Daoy (cell line): ENCODE measurements around the gene BMP3. TPM values are rescaled to one million over a fixed set of nuclear protein-coding genes. Genes with fewer than 3 reads are reported as not detected.
"Not testable (repeated sequence)": the region's sequence is repeated elsewhere in the genome, so short reads cannot be mapped to it uniquely, and the experiment has no call there.

Source experiments
- DNase-seq: peaks from one replicate; pipeline ENCODE4 v3.0.0-alpha.2; 2015; ENCODE audit warnings: low read depth
- total RNA-seq: library from RNA; depleted of rRNA; stranded (reverse); fragments of >200 nt; shearing (Covaris generic); gene quantifications from 2 replicates; pipeline ENCODE4 v1.2.3, GENCODE V29; 2014; rRNA removed

BMP3 gene
- 0.63 TPM in 1 of 2 replicates, not detected in the other for total RNA-seq

GRCh38 chr4:81030061-81030980, at the start of gene BMP3:
BMP3 (plus strand) TSS chr4:81030708; CDS start chr4:81031285, 577 bp downstream.
- peak; percentile 16 for DNase-seq

- no peak for DNase-seq
Observed at GRCh38 chr4:80986011-80986410, 44.5 kb upstream of the BMP3 start.

GRCh38 chr4:80989921-80990544, 40.5 kb upstream of the BMP3 start:
- peak; percentile 0 for DNase-seq

- DNase-seq = no peak
Observed at GRCh38 chr4:80990851-80991250, 39.7 kb upstream of the BMP3 start.

- DNase-seq = no peak
Observed at GRCh38 chr4:80999943-81000342, 30.6 kb upstream of the BMP3 start.

- DNase-seq = no peak
Observed at GRCh38 chr4:81003597-81004111, 26.9 kb upstream of the BMP3 start.

GRCh38 chr4:81007417-81007816, 23.1 kb upstream of the BMP3 start:
- DNase-seq = no peak

GRCh38 chr4:81016566-81016965, 13.9 kb upstream of the BMP3 start:
- DNase-seq = not testable (repeated sequence)

- DNase-seq = no peak
Observed at GRCh38 chr4:81019006-81019405, 11.5 kb upstream of the BMP3 start.

GRCh38 chr4:81021142-81021944, 9.2 kb upstream of the BMP3 start:
- no peak for DNase-seq

GRCh38 chr4:81021981-81022380, 8.5 kb upstream of the BMP3 start:
- DNase-seq = no peak

GRCh38 chr4:81023484-81023883, 7.0 kb upstream of the BMP3 start:
- no peak for DNase-seq

- peak; percentile 8 for DNase-seq
Observed at GRCh38 chr4:81030981-81031791, 678 bp downstream of the BMP3 start.

GRCh38 chr4:81031796-81032551, 1.5 kb downstream of the BMP3 start:
- DNase-seq = no peak

- DNase-seq = peak; percentile 5
Observed at GRCh38 chr4:81032771-81033684, 2.5 kb downstream of the BMP3 start.

- no peak for DNase-seq
Observed at GRCh38 chr4:81038636-81039350, 8.3 kb downstream of the BMP3 start.

- no peak for DNase-seq
Observed at GRCh38 chr4:81039351-81039972, 9.0 kb downstream of the BMP3 start.
